GM21576 (cell line): Measurements from ENCODE around the gene SOX5.
"Not testable (repeated sequence)": the region's sequence is repeated elsewhere in the genome, so short reads cannot be mapped to it uniquely, and the experiment has no call there.

ENCODE experiments used
- ATAC-seq: cut with Tn5 transposase; IDR thresholded peaks from one replicate; pipeline ENCODE4 v1.9.1; 2021; ENCODE audit warnings: mild to moderate bottlenecking, moderate library complexity; ENCODE audit not compliant: unreplicated experiment

SOX5 gene

GRCh38 chr12:23843958-23844357, 105.5 kb downstream of the SOX5 start:
- ATAC-seq, result no peak

- no peak for ATAC-seq
Observed at GRCh38 chr12:23834076-23834475, 115.4 kb downstream of the SOX5 start.

- no peak for ATAC-seq
Observed at GRCh38 chr12:23831739-23832138, 117.7 kb downstream of the SOX5 start.

GRCh38 chr12:23830210-23830609, 119.3 kb downstream of the SOX5 start:
- no peak for ATAC-seq

- ATAC-seq, result no peak
Observed at GRCh38 chr12:23827353-23827752, 122.1 kb downstream of the SOX5 start.

GRCh38 chr12:23825124-23825523, 124.3 kb downstream of the SOX5 start:
- not testable (repeated sequence) for ATAC-seq

GRCh38 chr12:23824358-23824757, 125.1 kb downstream of the SOX5 start:
- no peak for ATAC-seq

- not testable (repeated sequence) for ATAC-seq
Observed at GRCh38 chr12:23822883-23823282, 126.6 kb downstream of the SOX5 start.

- ATAC-seq, result no peak
Observed at GRCh38 chr12:23817345-23817744, 132.1 kb downstream of the SOX5 start.

- ATAC-seq, result no peak
Observed at GRCh38 chr12:23816394-23816851, 133.0 kb downstream of the SOX5 start.

- no peak for ATAC-seq
Observed at GRCh38 chr12:23815810-23816209, 133.7 kb downstream of the SOX5 start.

GRCh38 chr12:23813206-23813605, 136.3 kb downstream of the SOX5 start:
- ATAC-seq, result no peak

GRCh38 chr12:23810329-23810902, 139.1 kb downstream of the SOX5 start:
- ATAC-seq, result no peak

GRCh38 chr12:23803540-23803939, 145.9 kb downstream of the SOX5 start:
- no peak for ATAC-seq

- ATAC-seq, result no peak
Observed at GRCh38 chr12:23795494-23795893, 154.0 kb downstream of the SOX5 start.

GRCh38 chr12:23781118-23781517, 168.4 kb downstream of the SOX5 start:
- no peak for ATAC-seq

GRCh38 chr12:23775208-23775607, 174.3 kb downstream of the SOX5 start:
- no peak for ATAC-seq

GRCh38 chr12:23771240-23771949, 178.1 kb downstream of the SOX5 start:
- ATAC-seq, result no peak

GRCh38 chr12:23770202-23770938, 179.1 kb downstream of the SOX5 start:
- no peak for ATAC-seq

GRCh38 chr12:23767834-23768233, 181.6 kb downstream of the SOX5 start:
- ATAC-seq, result no peak

GRCh38 chr12:23763724-23764123, 185.7 kb downstream of the SOX5 start:
- ATAC-seq, result no peak

GRCh38 chr12:23760495-23760894, 189.0 kb downstream of the SOX5 start:
- no peak for ATAC-seq
